Measurements from ENCODE around the gene PLET1. TPM values are rescaled to one million over a fixed set of nuclear protein-coding genes. Genes with fewer than 3 reads are reported as not detected.
A peak's percentile ranks its signal among the peaks of the same experiment; 100 is the strongest.

Gene PLET1
- total RNA-seq, 2 experiments from 2014 or later = not detected

DNA sequence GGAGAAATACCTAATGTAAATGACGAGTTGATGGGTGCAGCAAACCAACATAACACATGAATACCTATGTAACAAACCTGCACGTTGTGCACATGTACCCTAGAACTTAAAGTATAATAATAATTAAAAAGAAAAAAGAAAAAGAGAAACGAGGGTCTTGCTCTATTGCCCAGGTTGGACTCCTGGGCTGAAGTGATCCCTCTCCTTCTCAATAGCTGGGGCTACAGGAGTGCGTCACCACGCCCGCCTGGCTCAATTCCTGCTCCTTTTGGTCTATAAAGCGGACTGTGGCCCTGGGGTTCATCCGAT lies 35.0 kb downstream of the PLET1 start:
- DNase-seq (ENCODE audit: low spot score) = no peak
- Histone ChIP-seq H3K4me2 (ENCODE audit: low read length) (peak overlapping the region; percentile 98), H3K9me2 (ENCODE audit: insufficient read depth, low read length) (no peaks in the 10 kb centered on the region), H3K4me1 (ENCODE audit: insufficient read depth, low read length, poor library complexity, severe bottlenecking) (peaks cover 10% of the 10 kb centered on the region), H3K27ac (ENCODE audit: low read depth, low read length, poor library complexity, severe bottlenecking) (peak overlapping the region; percentile 58), H3K79me2 (ENCODE audit: insufficient read depth, low read depth, low read length) (peaks cover 13% of the 10 kb centered on the region; the same call in 1 of the 2 replicates), H4K20me1 (ENCODE audit: insufficient read depth, low read length) (no peaks in the 10 kb centered on the region), H3K4me3 (ENCODE audit: low read depth, low read length, poor library complexity, severe bottlenecking) (peak overlapping the region; percentile 79), H3K9me3 (ENCODE audit: low read length) (no peaks in the 10 kb centered on the region), H2AFZ (ENCODE audit: low read length) (peak overlapping the region; percentile 77), H3K36me3 (ENCODE audit: insufficient read depth, low read length) (peaks cover 23% of the 10 kb centered on the region; the same call in 1 of the 2 replicates)
- intact Hi-C loops (cut with micrococcal nuclease; ENCODE audit: unreplicated experiment) = no loop called here
- POLR2A ChIA-PET = interaction anchor here (1.1 kb wide), 1 partner anchor 54 kb away, joined by 3 read pairs; no protein-coding TSS in a partner anchor
- TF ChIP-seq EZH2phosphoT487 (IDR thresholded peaks at IDR 0.05; ENCODE audit: borderline replicate concordance, low read depth, low read length) = no peak
- TF ChIP-seq, protein P1, sequence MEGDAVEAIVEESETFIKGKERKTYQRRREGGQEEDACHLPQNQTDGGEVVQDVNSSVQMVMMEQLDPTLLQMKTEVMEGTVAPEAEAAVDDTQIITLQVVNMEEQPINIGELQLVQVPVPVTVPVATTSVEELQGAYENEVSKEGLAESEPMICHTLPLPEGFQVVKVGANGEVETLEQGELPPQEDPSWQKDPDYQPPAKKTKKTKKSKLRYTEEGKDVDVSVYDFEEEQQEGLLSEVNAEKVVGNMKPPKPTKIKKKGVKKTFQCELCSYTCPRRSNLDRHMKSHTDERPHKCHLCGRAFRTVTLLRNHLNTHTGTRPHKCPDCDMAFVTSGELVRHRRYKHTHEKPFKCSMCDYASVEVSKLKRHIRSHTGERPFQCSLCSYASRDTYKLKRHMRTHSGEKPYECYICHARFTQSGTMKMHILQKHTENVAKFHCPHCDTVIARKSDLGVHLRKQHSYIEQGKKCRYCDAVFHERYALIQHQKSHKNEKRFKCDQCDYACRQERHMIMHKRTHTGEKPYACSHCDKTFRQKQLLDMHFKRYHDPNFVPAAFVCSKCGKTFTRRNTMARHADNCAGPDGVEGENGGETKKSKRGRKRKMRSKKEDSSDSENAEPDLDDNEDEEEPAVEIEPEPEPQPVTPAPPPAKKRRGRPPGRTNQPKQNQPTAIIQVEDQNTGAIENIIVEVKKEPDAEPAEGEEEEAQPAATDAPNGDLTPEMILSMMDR (conservative IDR thresholded peaks at IDR 0.05; ENCODE audit: low read length) = no peak
- BruUV-seq (replicated peaks) = TSS peak; percentile 99
- CTCF ChIA-PET (ENCODE audit: unreplicated experiment) = no interaction called here

DNA sequence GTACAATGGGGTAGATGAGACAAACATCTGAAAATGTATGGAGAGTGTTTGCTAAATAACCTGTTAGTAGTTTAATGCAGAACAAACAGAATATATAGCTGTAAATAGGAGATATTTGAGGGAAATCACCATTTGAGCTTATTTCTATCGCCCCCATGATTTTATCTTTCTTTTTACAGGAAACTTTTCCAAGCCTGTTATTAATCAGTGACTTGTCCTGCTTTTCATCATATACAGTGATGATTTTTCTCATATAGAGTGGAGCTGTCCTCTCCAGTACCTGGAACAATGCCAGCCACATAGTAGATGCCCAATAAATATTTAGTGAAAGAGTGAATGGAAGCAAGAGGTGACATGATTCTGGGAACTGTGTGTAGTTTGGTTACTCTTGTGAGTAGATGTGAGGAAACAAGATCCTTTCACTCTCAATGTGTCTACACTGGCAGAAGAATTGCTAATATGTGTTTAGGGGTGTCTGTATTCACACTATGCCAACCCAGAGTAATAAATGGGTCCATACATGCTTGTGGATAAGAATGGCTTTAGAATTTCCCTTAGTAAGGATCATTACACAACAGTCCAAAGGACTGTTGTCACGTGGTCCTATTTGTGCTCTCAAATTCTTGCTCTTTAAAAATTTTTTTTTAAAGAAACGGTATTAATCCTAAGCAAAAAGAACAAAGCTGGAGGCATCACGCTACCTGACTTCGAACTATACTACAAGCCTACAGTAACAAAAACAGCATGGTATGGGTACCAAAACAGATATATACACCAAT lies 36.7 kb downstream of the PLET1 start:
- no peak overlapping the region for H3K4me3 ChIP-seq (ENCODE audit: low read depth, low read length, poor library complexity, severe bottlenecking)
- intact Hi-C loops (cut with micrococcal nuclease; ENCODE audit: unreplicated experiment) = loop anchor here (5.0 kb wide), 1 partner anchor 297 kb away; no protein-coding TSS in a partner anchor
- POLR2A ChIA-PET = interaction anchor here (1.6 kb wide), 1 partner anchor 56 kb away, joined by 5 read pairs; no protein-coding TSS in a partner anchor
- no peaks in the 10 kb centered on the region for H3K9me2 ChIP-seq (ENCODE audit: insufficient read depth, low read length)
- no peaks in the 10 kb centered on the region for H3K9me3 ChIP-seq (ENCODE audit: low read length)
- H4K20me1 ChIP-seq (ENCODE audit: insufficient read depth, low read length) = no peaks in the 10 kb centered on the region
- peaks cover 10% of the 10 kb centered on the region for H3K4me1 ChIP-seq (ENCODE audit: insufficient read depth, low read length, poor library complexity, severe bottlenecking)
- peaks cover 6% of the 10 kb centered on the region; the same call in 1 of the 2 replicates for H3K36me3 ChIP-seq (ENCODE audit: insufficient read depth, low read length)
- no peak overlapping the region for H3K27ac ChIP-seq (ENCODE audit: low read depth, low read length, poor library complexity, severe bottlenecking)
- CTCF ChIA-PET (ENCODE audit: unreplicated experiment) = no interaction called here
- H2AFZ ChIP-seq (ENCODE audit: low read length) = no peak overlapping the region
- TF ChIP-seq, protein P1 (conservative IDR thresholded peaks at IDR 0.05; ENCODE audit: low read length) = no peak
- no peak for TF ChIP-seq EZH2phosphoT487 (IDR thresholded peaks at IDR 0.05; ENCODE audit: borderline replicate concordance, low read depth, low read length)
- H3K4me2 ChIP-seq (ENCODE audit: low read length) = no peak overlapping the region
- H3K79me2 ChIP-seq (ENCODE audit: insufficient read depth, low read depth, low read length) = peaks cover 13% of the 10 kb centered on the region; the same call in 1 of the 2 replicates
- no TSS peak for BruUV-seq (replicated peaks)
- DNase-seq (ENCODE audit: low spot score) = no peak

DNA sequence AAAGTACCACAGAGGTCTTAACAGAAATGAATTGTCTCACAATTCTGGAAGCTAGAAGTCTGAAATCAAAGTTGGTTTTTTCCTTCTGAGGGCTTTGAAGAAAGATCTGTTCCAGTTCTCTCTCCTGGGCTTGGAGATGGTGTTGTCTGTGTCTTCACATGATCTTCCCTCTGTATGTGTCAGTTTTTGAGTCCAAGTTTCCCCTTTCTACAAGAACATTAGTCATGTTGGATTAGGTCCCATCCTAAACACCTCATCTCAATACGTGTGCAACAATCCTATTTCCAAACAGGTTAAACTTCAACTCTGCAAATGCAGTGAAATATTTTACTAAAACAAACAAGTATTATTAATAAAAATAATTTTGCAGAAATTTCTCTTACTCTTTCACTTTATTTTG lies 37.5 kb downstream of the PLET1 start:
- DNase-seq (ENCODE audit: low spot score) = no peak
- Histone ChIP-seq H3K4me1 (ENCODE audit: insufficient read depth, low read length, poor library complexity, severe bottlenecking) (peaks cover 10% of the 10 kb centered on the region), H3K9me3 (ENCODE audit: low read length) (no peaks in the 10 kb centered on the region), H3K36me3 (ENCODE audit: insufficient read depth, low read length) (no peaks in the 10 kb centered on the region), H3K9me2 (ENCODE audit: insufficient read depth, low read length) (no peaks in the 10 kb centered on the region), H3K4me3 (ENCODE audit: low read depth, low read length, poor library complexity, severe bottlenecking) (no peak overlapping the region), H3K27ac (ENCODE audit: low read depth, low read length, poor library complexity, severe bottlenecking) (no peak overlapping the region), H3K79me2 (ENCODE audit: insufficient read depth, low read depth, low read length) (peaks cover 13% of the 10 kb centered on the region; the same call in 1 of the 2 replicates), H4K20me1 (ENCODE audit: insufficient read depth, low read length) (no peaks in the 10 kb centered on the region), H2AFZ (ENCODE audit: low read length) (no peak overlapping the region), H3K4me2 (ENCODE audit: low read length) (no peak overlapping the region)
- CTCF ChIA-PET (ENCODE audit: unreplicated experiment) = no interaction called here
- POLR2A ChIA-PET = interaction anchor here (0.7 to 1.6 kb wide), 2 partner anchors 24 to 56 kb away, joined by 4 to 5 read pairs; no protein-coding TSS in a partner anchor
- TF ChIP-seq EZH2phosphoT487 (IDR thresholded peaks at IDR 0.05; ENCODE audit: borderline replicate concordance, low read depth, low read length) = no peak
- TF ChIP-seq, protein P1 (conservative IDR thresholded peaks at IDR 0.05; ENCODE audit: low read length) = no peak
- BruUV-seq (replicated peaks) = no TSS peak
- intact Hi-C loops (cut with micrococcal nuclease; ENCODE audit: unreplicated experiment) = loop anchor here (5.0 kb wide), 1 partner anchor 296 kb away; no protein-coding TSS in a partner anchor
